HCT116 (cell line): Measurements from ENCODE around the gene EIF4G3.

Experiments used
- EZH2 ChIP-seq: fragments of 200-600 bp; sonication (generic); IDR thresholded peaks from 2 replicates; pipeline ENCODE4 v1.6.1; 2017; ENCODE audit warnings: antibody characterized with exemption, mixed run types
- EZH2phosphoT487 ChIP-seq: fragments of 200-600 bp; IDR thresholded peaks from 2 replicates; pipeline ENCODE4 v1.6.1; 2018; ENCODE audit warnings: antibody characterized with exemption, borderline replicate concordance
- JUND ChIP-seq: IDR thresholded peaks from 2 replicates; pipeline ENCODE4 v1.6.1; 2012
- POLR2A ChIP-seq: IDR thresholded peaks from 2 replicates; pipeline ENCODE4 v1.7.0; 2011; ENCODE audit warnings: borderline replicate concordance; ENCODE audit not compliant: insufficient read depth, insufficient read length; ENCODE audit errors: extremely low read depth
- POLR2AphosphoS5 ChIP-seq: IDR thresholded peaks from 2 replicates; pipeline ENCODE4 v1.6.1; 2011; ENCODE audit warnings: mild to moderate bottlenecking, low read depth, low read length, moderate library complexity
- RAD21 ChIP-seq: IDR thresholded peaks from 2 replicates; pipeline ENCODE4 v1.6.1; 2012; ENCODE audit warnings: low read depth, mild to moderate bottlenecking
- SIN3A ChIP-seq: IDR thresholded peaks from 2 replicates; pipeline ENCODE4 v1.6.1; 2012; ENCODE audit warnings: low read depth
- SP1 ChIP-seq: IDR thresholded peaks from 2 replicates; pipeline ENCODE4 v1.6.1; 2012; ENCODE audit warnings: low read depth
- YY1 ChIP-seq: IDR thresholded peaks from 2 replicates; pipeline ENCODE4 v1.6.1; 2011; ENCODE audit warnings: low read length, low read depth, moderate library complexity, mild to moderate bottlenecking; ENCODE audit not compliant: insufficient replicate concordance; ENCODE audit errors: extremely low read depth
- ZFX ChIP-seq: fragments of 450-650 bp; IDR thresholded peaks from 2 replicates; pipeline ENCODE4 v1.6.1; 2017
- TF ChIP-seq, protein P1 (sequence below), 3 experiments: fragments of 200-600 bp in 1 of 3; sonication (generic) in 1 of 3; IDR thresholded peaks in 2 of 3; conservative IDR thresholded peaks in 1 of 3; 2 replicates each; pipeline ENCODE4 v1.5.1; 2012 to 2017; ENCODE audit warnings: low read depth in 2 of 3, low read length in 2 of 3, antibody characterized with exemption in 1 of 3, borderline replicate concordance in 1 of 3, control low read depth in 1 of 3, mild to moderate bottlenecking in 1 of 3, mixed read lengths in 1 of 3, mixed run types in 1 of 3, moderate library complexity in 1 of 3; ENCODE audit not compliant: insufficient read depth in 1 of 3
- TF ChIP-seq, protein P2 (sequence below): IDR thresholded peaks from 2 replicates; pipeline ENCODE4 v1.6.1; 2012
- TF ChIP-seq, protein P3 (sequence below): IDR thresholded peaks from 2 replicates; pipeline ENCODE4 v1.6.1; 2012
- TF ChIP-seq, protein P4 (sequence below): IDR thresholded peaks from 2 replicates; pipeline ENCODE4 v1.6.1; 2012; ENCODE audit warnings: low read depth

DNA sequence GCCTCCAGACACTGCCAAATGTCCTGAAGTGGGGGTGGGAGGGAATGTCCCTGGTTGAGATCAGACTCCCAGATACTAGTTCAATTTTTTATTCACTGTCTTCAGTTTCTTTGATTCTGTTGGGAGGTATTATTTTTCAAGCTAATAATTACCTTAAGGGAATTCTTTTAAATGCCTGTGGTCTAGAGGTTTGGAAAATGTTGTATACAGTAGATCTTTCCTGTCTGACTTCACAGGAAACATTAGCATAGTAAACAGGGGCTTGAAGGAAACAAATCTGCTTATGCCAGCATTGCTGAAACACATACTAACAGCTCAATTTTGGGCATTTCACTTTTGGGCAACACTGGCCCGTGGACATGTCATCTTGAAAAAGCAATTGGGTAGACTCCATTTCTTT, 305.3 kb downstream of the EIF4G3 start:
- no peak for TF ChIP-seq POLR2AphosphoS5
- no peak for TF ChIP-seq EZH2
- TF ChIP-seq, protein P1, sequence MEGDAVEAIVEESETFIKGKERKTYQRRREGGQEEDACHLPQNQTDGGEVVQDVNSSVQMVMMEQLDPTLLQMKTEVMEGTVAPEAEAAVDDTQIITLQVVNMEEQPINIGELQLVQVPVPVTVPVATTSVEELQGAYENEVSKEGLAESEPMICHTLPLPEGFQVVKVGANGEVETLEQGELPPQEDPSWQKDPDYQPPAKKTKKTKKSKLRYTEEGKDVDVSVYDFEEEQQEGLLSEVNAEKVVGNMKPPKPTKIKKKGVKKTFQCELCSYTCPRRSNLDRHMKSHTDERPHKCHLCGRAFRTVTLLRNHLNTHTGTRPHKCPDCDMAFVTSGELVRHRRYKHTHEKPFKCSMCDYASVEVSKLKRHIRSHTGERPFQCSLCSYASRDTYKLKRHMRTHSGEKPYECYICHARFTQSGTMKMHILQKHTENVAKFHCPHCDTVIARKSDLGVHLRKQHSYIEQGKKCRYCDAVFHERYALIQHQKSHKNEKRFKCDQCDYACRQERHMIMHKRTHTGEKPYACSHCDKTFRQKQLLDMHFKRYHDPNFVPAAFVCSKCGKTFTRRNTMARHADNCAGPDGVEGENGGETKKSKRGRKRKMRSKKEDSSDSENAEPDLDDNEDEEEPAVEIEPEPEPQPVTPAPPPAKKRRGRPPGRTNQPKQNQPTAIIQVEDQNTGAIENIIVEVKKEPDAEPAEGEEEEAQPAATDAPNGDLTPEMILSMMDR (IDR thresholded peaks at IDR 0.05 in 2 of 3, conservative IDR thresholded peaks at IDR 0.05 in 1 of 3; ENCODE audit: borderline replicate concordance in 1 of 3, insufficient read depth in 1 of 3, low read depth in 2 of 3, low read length in 2 of 3), result no peak
- TF ChIP-seq SIN3A, result no peak
- TF ChIP-seq POLR2A, result no peak
- TF ChIP-seq, protein P2, sequence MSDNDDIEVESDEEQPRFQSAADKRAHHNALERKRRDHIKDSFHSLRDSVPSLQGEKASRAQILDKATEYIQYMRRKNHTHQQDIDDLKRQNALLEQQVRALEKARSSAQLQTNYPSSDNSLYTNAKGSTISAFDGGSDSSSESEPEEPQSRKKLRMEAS, result no peak
- TF ChIP-seq RAD21, result no peak
- TF ChIP-seq EZH2phosphoT487, result no peak
- no peak for TF ChIP-seq JUND
- TF ChIP-seq ZFX, result no peak
- TF ChIP-seq, protein P3, sequence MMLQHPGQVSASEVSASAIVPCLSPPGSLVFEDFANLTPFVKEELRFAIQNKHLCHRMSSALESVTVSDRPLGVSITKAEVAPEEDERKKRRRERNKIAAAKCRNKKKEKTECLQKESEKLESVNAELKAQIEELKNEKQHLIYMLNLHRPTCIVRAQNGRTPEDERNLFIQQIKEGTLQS, result no peak
- TF ChIP-seq SP1, result no peak
- TF ChIP-seq YY1, result no peak
- TF ChIP-seq, protein P4, sequence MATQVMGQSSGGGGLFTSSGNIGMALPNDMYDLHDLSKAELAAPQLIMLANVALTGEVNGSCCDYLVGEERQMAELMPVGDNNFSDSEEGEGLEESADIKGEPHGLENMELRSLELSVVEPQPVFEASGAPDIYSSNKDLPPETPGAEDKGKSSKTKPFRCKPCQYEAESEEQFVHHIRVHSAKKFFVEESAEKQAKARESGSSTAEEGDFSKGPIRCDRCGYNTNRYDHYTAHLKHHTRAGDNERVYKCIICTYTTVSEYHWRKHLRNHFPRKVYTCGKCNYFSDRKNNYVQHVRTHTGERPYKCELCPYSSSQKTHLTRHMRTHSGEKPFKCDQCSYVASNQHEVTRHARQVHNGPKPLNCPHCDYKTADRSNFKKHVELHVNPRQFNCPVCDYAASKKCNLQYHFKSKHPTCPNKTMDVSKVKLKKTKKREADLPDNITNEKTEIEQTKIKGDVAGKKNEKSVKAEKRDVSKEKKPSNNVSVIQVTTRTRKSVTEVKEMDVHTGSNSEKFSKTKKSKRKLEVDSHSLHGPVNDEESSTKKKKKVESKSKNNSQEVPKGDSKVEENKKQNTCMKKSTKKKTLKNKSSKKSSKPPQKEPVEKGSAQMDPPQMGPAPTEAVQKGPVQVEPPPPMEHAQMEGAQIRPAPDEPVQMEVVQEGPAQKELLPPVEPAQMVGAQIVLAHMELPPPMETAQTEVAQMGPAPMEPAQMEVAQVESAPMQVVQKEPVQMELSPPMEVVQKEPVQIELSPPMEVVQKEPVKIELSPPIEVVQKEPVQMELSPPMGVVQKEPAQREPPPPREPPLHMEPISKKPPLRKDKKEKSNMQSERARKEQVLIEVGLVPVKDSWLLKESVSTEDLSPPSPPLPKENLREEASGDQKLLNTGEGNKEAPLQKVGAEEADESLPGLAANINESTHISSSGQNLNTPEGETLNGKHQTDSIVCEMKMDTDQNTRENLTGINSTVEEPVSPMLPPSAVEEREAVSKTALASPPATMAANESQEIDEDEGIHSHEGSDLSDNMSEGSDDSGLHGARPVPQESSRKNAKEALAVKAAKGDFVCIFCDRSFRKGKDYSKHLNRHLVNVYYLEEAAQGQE, result no peak
